Measurements from ENCODE around the gene COL24A1. TPM values are rescaled to one million over a fixed set of nuclear protein-coding genes. Genes with fewer than 3 reads are reported as not detected.

The COL24A1 gene
- not detected in 2 replicates for total RNA-seq
- total RNA-seq (2013): 0.35 TPM
- polyA plus RNA-seq: 0.04 TPM in 1 of 2 replicates, not detected in the other
- 0.29 TPM in 1 of 2 replicates, not detected in the other for polyA minus RNA-seq

DNA sequence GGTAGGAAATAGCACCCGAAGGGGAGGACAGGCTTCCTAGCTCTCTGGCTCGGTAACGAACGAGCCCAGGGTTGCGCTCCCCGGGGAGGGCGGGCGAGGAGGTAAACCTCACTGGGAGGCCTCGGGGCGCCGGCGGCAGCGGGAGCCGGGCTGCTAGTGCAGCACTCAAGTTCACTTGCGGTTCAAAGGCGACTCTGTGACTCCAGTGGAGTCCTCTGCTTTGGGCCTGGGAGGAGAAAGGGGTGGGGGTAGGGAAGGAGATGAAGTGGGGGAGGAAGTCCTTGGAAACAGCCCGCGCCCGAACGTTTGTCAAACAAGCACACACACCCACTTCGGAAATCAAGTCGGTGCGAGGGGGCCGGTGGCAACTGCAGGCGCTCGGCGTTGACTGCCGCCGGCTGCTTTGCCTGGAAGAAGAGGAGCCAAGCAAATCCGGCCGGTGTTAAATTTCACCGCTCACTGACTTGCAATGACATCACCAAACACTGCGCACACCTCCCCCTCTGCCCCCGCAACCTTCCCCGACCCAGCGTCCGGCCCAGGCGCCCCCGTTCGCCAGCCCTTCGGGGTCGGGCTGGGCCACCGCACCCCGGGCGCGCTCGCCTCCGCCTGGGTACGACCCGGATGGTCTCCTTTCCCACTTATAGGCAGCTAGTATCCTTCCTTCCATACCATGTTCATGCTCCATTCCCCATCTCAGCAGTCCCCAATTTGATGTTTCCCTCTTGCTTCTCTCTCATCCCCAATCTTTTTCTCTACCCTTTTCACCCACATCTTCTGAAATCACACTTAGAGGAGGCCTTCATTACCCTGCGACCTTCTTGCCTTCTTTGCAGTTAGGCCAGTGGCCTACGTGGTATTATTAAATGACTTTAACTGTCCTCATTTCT, at the start of gene COL24A1:
TSS of gene COL24A1 (minus strand) at position 207 of the 890 bp plus-strand sequence. CDS start 376 bp downstream, outside the sequence.
- CTCF ChIA-PET: no interaction called here
- H3K4me3 ChIP-seq (ENCODE audit: control extremely low read depth in 1 of 5, extremely low read depth in 1 of 5, insufficient read depth in 1 of 5, low read depth in 2 of 5, low read length in 4 of 5): peak within 1 kb of the TSS in 1 of 5 experiments; percentile 9
- no peaks in the 10 kb centered on the region for H3K9me3 ChIP-seq (ENCODE audit: control extremely low read depth in 1 of 3, control insufficient read depth in 2 of 3, insufficient read depth in 1 of 3, low read length in 2 of 3)
- H3K79me2 ChIP-seq (ENCODE audit: control insufficient read depth, insufficient read depth, low read length): no peaks in the 10 kb centered on the region
- peaks cover 11 to 12% of the 10 kb centered on the region in 2 donors for H3K4me1 ChIP-seq (ENCODE audit: control insufficient read depth in 2 of 2, insufficient read depth in 2 of 2, low read length in 2 of 2)
- H3K9ac ChIP-seq (ENCODE audit: low read length): no peak within 1 kb of the TSS
- Mint-ChIP-seq H3K4me3 (peak within 1 kb of the TSS; percentile 48), H3K9me3 (ENCODE audit: insufficient read depth) (no peaks in the 10 kb centered on the region), H3K27ac (no peak within 1 kb of the TSS), H3K4me1 (peaks cover 7% of the 10 kb centered on the region), H3K27me3 (peaks cover 31% of the 10 kb centered on the region)
- H3K27me3 ChIP-seq (replicated peaks in 1 of 4; ENCODE audit: control extremely low read depth in 1 of 4, control insufficient read depth in 3 of 4, insufficient read depth in 4 of 4, low read length in 3 of 4): peaks cover 0 to 29% (median 9%) of the 10 kb centered on the region in 4 experiments
- DNase-seq (no peak), ATAC-seq (ENCODE audit: low read depth) (no peak)
- no peak within 1 kb of the TSS for H3K27ac ChIP-seq (ENCODE audit: low read length in 2 of 2)
- H2AFZ ChIP-seq (ENCODE audit: insufficient read depth, low read depth, low read length, poor library complexity, severe bottlenecking): peak within 1 kb of the TSS; percentile 42
- H4K20me1 ChIP-seq (ENCODE audit: control insufficient read depth, insufficient read depth, low read length, poor library complexity, severe bottlenecking): no peaks in the 10 kb centered on the region
- intact Hi-C loops (cut with micrococcal nuclease): no loop called here
- POLR2A ChIA-PET: no interaction called here
- WGBS (ENCODE audit: insufficient coverage): 20% methylated on average over 49 of the region's 52 CpGs
- peak within 1 kb of the TSS; percentile 47 for H3K4me2 ChIP-seq (replicated peaks; ENCODE audit: low read depth, low read length, poor library complexity, severe bottlenecking)
- TF ChIP-seq EZH2 (IDR thresholded peaks at IDR 0.05; ENCODE audit: borderline replicate concordance, insufficient read depth, low read depth, low read length, poor library complexity, severe bottlenecking): no peak
- TF ChIP-seq, protein P1, sequence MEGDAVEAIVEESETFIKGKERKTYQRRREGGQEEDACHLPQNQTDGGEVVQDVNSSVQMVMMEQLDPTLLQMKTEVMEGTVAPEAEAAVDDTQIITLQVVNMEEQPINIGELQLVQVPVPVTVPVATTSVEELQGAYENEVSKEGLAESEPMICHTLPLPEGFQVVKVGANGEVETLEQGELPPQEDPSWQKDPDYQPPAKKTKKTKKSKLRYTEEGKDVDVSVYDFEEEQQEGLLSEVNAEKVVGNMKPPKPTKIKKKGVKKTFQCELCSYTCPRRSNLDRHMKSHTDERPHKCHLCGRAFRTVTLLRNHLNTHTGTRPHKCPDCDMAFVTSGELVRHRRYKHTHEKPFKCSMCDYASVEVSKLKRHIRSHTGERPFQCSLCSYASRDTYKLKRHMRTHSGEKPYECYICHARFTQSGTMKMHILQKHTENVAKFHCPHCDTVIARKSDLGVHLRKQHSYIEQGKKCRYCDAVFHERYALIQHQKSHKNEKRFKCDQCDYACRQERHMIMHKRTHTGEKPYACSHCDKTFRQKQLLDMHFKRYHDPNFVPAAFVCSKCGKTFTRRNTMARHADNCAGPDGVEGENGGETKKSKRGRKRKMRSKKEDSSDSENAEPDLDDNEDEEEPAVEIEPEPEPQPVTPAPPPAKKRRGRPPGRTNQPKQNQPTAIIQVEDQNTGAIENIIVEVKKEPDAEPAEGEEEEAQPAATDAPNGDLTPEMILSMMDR (IDR thresholded peaks at IDR 0.05): no peak
- H3K36me3 ChIP-seq (replicated peaks in 1 of 2; ENCODE audit: control extremely low read depth in 1 of 2, control insufficient read depth in 1 of 2, extremely low read depth in 1 of 2, insufficient read depth in 2 of 2, low read length in 1 of 2): no peaks in the 10 kb centered on the region

DNA sequence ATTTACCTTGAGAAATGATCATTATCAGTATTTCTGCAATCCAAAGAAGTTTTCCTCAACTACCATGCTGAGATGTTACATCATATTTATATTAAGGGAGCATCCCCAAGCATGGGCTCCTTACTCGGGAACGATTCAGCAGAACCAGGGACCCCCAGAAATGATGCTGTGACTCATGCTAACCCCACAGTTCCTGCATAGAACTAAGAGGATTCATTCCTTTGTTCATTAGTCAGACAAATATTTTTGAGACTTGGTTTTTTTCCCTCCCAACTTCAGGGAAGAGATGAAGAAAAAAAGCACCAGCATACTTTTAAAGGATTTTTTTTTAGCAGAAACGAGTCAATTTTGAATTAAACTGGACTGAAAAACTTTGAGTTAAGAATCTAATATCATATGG, 49.2 kb upstream of the COL24A1 start:
- H3K27me3 ChIP-seq (replicated peaks in 1 of 4; ENCODE audit: control extremely low read depth in 1 of 4, control insufficient read depth in 3 of 4, insufficient read depth in 4 of 4, low read length in 3 of 4): no peaks in the 10 kb centered on the region
- ChIA-PET CTCF (no interaction called here), POLR2A (no interaction called here)
- no peak overlapping the region for H3K9ac ChIP-seq (ENCODE audit: low read length)
- no peaks in the 10 kb centered on the region for H3K4me1 Mint-ChIP-seq
- H3K27ac Mint-ChIP-seq: no peak overlapping the region
- H3K36me3 ChIP-seq (replicated peaks in 1 of 2; ENCODE audit: control extremely low read depth in 1 of 2, control insufficient read depth in 1 of 2, extremely low read depth in 1 of 2, insufficient read depth in 2 of 2, low read length in 1 of 2): no peaks in the 10 kb centered on the region
- no peak overlapping the region for H3K4me3 Mint-ChIP-seq
- WGBS (ENCODE audit: insufficient coverage): 100% methylated on average over 2 of the region's 3 CpGs
- H3K4me2 ChIP-seq (replicated peaks; ENCODE audit: low read depth, low read length, poor library complexity, severe bottlenecking): no peak overlapping the region
- no peaks in the 10 kb centered on the region for H3K9me3 ChIP-seq (ENCODE audit: control extremely low read depth in 1 of 3, control insufficient read depth in 2 of 3, insufficient read depth in 1 of 3, low read length in 2 of 3)
- no peaks in the 10 kb centered on the region for H3K9me3 Mint-ChIP-seq (ENCODE audit: insufficient read depth)
- DNase-seq: no peak
- no peaks in the 10 kb centered on the region for H3K4me1 ChIP-seq (ENCODE audit: control insufficient read depth in 2 of 2, insufficient read depth in 2 of 2, low read length in 2 of 2)
- H3K27ac ChIP-seq (ENCODE audit: low read length in 2 of 2): no peak overlapping the region
- TF ChIP-seq, protein P1 (IDR thresholded peaks at IDR 0.05): no peak
- TF ChIP-seq EZH2 (IDR thresholded peaks at IDR 0.05; ENCODE audit: borderline replicate concordance, insufficient read depth, low read depth, low read length, poor library complexity, severe bottlenecking): no peak
- no peaks in the 10 kb centered on the region for H3K27me3 Mint-ChIP-seq
- no peak overlapping the region for H3K4me3 ChIP-seq (ENCODE audit: control extremely low read depth in 1 of 5, extremely low read depth in 1 of 5, insufficient read depth in 1 of 5, low read depth in 2 of 5, low read length in 4 of 5)
- H4K20me1 ChIP-seq (ENCODE audit: control insufficient read depth, insufficient read depth, low read length, poor library complexity, severe bottlenecking): no peaks in the 10 kb centered on the region
- H2AFZ ChIP-seq (ENCODE audit: insufficient read depth, low read depth, low read length, poor library complexity, severe bottlenecking): no peak overlapping the region
- intact Hi-C loops (cut with micrococcal nuclease): no loop called here
- ATAC-seq (ENCODE audit: low read depth): no peak
- H3K79me2 ChIP-seq (ENCODE audit: control insufficient read depth, insufficient read depth, low read length): no peaks in the 10 kb centered on the region
